GM21717 (cell line): ENCODE data around the gene MPRIP.

Experiments used
- ATAC-seq: cut with Tn5 transposase; IDR thresholded peaks from one replicate; pipeline ENCODE4 v1.9.1; 2021; ENCODE audit warnings: mild to moderate bottlenecking, moderate library complexity; ENCODE audit not compliant: unreplicated experiment

The MPRIP gene

DNA sequence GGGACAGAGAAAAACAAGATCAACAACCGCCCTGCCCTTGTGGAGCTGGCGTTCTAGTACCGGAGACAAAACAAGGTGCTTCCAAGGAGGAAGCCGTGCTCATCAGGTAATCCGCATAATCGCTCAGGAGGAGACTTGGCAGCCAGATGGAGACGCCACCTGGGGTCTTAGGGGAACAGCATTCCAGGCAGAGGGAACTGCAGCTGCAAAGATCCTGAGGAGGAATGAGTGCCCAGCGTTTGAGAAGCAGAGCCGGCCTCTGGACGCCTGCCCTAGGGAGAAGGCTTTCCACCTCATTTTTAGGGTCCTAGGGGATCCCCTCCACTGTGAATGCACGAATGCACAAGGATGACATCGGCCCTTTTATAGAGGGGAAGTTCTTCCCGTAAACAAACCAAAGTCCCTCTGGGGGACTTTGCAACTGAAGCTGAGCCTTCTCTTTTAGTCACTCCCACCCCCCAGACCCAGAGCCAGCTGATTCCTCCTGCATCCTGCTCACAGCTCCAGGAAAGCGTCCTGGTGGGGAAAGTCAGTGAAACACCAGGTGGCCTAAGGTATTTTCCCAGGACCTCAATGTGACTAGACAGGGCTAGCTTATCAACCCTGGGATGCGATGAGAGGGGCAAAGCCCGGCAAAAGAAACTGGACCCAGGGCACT is 13.2 kb upstream of the MPRIP start:
- no peak for ATAC-seq

- no peak for ATAC-seq
Observed at GRCh38 chr17:17029938-17030337, 12.3 kb upstream of the MPRIP start.

GRCh38 chr17:17030515-17031211 is 11.6 kb upstream of the MPRIP start:
- ATAC-seq: no peak

GRCh38 chr17:17032131-17032692 is 10.0 kb upstream of the MPRIP start:
- no peak for ATAC-seq

- ATAC-seq: no peak
Observed at GRCh38 chr17:17033466-17033865, 8.8 kb upstream of the MPRIP start.

DNA sequence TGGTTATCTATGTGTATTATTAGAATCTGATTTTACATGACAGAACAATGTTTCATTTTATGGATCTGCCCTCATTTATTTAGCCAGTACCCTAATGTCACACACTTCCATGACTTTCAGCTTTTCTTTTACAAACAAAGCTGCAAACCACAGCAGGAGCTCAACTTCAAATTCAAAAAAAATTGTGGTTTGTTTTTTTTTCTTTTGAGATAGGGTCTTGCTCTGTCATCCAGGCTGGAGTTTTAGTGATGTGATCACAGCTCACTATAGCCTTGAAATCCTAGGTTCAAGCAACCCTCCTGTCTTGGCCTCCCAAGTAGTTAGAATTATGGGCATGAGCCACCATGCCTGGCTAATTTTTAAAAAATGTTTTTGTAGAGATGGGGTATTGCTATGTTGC is 8.2 kb upstream of the MPRIP start:
- no peak for ATAC-seq

DNA sequence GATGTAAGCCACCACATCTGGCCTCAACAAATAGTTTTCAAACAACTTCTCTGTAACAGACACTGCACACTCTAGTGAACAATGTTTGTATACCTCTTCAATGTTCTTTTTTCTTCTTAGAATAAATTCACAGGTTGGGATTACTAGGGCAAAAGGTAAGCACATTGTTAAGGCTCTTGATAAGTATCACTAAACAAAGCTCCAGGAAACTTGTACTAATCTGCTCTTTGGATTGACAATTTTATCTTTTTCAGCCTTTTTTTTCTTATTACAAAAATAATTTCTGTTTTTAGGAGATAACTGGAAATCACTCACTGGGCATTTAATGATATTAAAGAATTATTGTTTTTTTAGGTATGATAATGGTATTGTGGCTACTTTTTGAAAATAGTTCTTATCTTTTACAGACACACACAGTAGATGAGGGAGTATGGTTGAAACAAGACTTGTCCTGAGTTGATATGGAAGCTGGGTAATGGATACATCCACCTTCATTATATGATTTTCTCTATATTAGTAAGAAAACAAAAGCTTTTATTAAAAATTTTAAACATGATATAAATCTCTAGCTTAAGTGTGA is 7.7 kb upstream of the MPRIP start:
- no peak for ATAC-seq

DNA sequence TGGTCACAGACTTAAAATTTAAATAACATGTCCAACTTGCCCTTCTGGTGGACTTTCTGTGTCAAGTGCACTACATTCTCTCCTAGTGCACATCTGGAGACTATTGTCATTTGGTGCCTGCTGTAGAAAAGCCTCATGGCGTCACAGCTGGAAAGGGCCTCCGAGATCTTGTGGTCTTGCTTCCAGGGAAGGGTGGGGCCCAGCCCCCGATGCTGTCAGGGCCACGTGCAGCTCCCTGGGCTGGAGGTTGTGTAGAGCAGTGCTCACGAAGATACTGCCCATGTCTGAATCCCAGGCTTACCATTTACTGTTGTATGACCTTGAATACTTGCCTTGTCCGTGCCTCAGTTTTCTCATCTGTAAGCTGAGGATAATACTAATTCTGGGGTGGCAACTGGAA is 6.8 kb upstream of the MPRIP start:
- ATAC-seq: no peak

DNA sequence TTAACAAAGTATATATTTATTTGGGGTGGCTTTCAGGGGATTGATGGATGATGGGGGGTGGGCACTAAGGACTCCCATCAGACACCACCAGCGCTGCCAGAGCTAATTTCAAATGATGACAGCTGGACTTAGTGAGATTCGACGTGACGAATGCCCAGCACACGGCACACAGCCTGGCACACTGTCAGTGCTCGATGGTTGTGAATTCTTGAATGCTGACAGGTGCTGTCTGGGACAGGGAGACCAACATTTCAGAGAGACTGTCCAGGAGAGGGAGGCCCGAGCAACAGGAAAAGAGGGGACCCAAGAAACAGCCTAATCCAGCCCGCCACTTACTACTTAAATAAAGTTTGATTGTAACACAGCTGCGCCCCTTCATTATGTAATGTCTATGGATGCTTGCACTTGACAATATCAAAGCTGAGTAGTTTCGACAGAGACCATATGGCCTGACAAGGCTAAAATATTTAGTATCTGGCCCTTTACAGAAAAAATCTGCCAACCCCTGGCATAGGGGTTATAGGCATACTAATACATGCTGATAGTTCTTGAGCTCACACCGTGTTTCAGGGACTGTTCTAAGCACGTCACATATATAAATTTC is 6.2 kb upstream of the MPRIP start:
- no peak for ATAC-seq

- no peak for ATAC-seq
Observed at GRCh38 chr17:17036524-17036998, 5.7 kb upstream of the MPRIP start.

- no peak for ATAC-seq
Observed at GRCh38 chr17:17039911-17040310, 2.3 kb upstream of the MPRIP start.

GRCh38 chr17:17041018-17041521 is 1.2 kb upstream of the MPRIP start:
- ATAC-seq: no peak

GRCh38 chr17:17041571-17042383 is 480 bp upstream of the MPRIP start:
- ATAC-seq: peak; percentile 80

DNA sequence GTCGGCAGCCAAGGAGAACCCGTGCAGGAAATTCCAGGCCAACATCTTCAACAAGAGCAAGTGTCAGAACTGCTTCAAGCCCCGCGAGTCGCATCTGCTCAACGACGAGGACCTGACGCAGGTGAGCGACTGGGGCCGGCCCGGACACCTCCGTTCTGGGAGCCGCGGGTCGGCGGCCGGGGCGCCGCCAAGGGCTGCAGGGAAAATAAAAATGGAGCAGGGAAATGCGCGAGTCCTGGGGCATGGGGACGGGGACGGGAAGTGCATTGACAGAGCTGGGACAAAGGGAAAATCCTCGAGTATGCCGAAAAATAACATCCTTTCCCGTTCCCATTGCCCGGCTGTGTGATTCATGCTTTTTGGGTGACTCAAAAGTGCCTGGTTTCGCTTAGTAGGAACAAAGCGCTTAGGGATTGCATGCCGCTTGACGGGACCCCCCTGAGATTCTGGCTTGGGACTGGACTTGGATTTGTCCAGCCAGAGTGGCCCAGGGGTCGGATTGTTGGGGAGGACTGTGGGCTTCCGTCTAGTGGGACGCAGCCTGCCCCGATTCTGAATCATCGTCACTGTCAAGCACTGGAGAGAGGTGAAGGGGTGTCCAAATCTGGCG is 699 bp downstream of the MPRIP start:
- no peak for ATAC-seq

DNA sequence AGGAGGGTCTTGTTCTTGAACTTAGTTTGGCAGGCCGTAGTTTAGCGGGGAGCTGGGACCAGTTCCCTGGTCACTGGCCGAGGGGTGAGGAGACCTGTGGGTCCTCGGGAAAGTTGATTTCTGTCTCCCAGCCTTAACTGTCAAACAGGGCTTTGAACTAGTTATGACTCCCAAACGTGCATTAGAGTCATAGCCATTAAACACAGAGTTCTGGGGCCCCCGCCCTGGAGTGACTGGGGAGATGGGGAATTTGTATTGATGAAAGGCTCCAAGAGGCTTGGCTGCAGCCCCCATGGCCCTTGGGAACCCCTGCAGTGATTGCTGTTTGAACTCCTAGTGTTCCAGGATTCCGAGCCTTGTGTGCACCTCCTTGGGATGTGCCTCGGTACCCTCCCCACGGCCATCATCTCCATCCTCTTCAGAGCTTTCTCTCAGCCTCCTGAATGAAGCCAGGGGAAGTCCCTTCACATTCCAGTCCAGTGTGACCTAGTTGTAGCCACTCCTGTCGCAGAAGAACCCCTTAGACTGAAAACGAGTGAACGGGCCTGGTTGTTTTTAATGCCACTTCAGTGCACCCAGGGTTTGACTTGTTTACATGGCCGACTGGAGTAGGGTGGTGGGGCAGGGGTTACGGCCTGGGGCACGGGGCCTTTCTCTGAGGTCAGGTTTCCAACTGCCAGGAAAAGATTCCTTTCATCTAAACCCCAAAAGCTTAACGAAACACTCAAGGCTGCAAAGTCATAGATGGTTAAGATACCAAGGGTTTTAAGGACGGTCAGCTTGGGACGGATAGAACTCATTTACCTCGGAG is 1.4 kb downstream of the MPRIP start:
- ATAC-seq: no peak

DNA sequence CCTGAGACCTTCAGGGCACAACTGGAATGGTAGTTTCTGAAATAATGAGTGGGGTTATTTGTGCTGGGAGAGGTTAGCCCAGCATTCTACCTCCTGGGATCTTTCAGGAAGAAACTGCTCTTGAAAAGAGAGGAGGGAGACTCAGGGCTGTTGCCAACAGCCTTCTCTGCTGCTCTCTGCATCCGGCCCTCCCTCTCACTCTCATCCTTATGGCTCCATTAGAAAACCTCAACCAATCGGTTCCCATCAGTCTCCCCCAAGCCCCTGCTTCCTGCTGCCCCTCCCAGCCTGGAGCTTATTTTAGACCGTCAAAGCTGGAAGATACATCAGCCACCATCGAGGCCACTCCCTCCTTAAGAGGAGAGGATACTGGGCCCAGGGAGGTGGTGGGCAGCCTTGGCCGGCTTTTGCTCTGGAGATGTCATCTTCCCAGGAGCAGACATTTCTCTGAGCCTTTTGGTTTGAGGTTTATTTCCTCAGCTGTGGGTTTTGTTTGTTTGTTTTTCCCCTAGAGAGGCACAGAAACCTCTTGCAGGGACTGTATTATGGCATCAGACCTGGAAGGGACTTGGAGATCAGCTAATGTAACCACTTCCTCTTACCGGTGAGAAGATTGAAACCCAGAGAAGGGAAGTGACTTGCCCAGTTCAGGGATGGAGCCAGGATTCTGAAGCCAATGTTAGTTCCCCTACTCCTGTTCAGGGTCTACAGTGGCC is 2.7 kb downstream of the MPRIP start:
- ATAC-seq: no peak

GRCh38 chr17:17048106-17048505 is 5.8 kb downstream of the MPRIP start:
- no peak for ATAC-seq
